Measurements from ENCODE around the gene HAO2. TPM values are rescaled to one million over a fixed set of nuclear protein-coding genes. Genes with fewer than 3 reads are reported as not detected.
"Not testable (repeated sequence)": the region's sequence is repeated elsewhere in the genome, so short reads cannot be mapped to it uniquely, and the experiment has no call there.

The HAO2 gene
- total RNA-seq, 2 donors from 2014 or later, result not detected

DNA sequence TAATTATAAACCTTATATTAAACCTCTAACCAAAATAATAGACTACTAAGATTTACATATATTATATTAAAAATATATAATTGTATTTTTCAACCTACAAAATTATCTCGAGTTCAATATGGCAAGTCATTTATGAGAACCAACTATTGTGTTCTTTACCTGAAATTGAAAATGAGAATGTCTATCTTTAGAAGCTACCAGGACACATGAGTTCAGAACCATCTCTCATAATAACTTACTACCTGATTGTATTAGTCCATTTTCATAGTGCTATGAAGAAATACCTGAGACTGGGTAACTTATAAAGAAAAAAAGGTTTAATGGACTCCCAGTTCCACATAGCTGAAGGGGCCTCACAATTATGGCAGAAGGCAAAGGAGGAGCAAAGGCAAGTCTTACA lies 6.8 kb downstream of the HAO2 start:
- Mint-ChIP-seq H3K27ac (no peak overlapping the region), H3K27me3 (ENCODE audit: low read depth) (no peaks in the 10 kb centered on the region), H3K4me1 (ENCODE audit: low read depth) (peaks cover 11% of the 10 kb centered on the region), H3K36me3 (ENCODE audit: insufficient read depth in 2 of 2) (no peaks in the 10 kb centered on the region), H3K9me3 (peaks cover 0 to 3% of the 10 kb centered on the region in 2 donors), H3K4me3 (no peak overlapping the region)
- ATAC-seq (replicated peaks in 1 of 2) (no peak), DNase-seq (no peak)

DNA sequence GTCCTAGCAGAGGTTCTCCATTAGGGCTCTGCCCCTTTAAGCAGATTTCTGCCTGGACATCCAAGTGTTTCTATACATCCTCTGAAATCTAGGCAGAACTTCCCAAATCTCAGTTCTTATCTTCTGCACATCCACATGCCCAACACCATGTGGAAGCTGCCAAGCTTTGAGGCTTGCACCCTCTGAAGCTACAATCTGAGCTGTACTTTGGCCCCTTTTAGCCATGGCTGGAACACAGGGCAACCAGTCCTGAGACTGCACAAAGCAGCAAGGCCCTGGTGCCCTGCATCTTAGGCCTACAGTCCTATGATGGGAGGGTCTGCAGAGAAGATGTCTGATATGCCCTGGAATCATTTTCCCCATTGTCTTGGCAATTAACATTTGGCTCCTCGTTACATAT lies 8.0 kb downstream of the HAO2 start:
- H3K4me1 Mint-ChIP-seq (ENCODE audit: low read depth), result peaks cover 11% of the 10 kb centered on the region
- no peak for ATAC-seq (replicated peaks in 1 of 2)
- H3K36me3 Mint-ChIP-seq (ENCODE audit: insufficient read depth in 2 of 2), result no peaks in the 10 kb centered on the region
- no peak overlapping the region for H3K27ac Mint-ChIP-seq
- no peak overlapping the region for H3K4me3 Mint-ChIP-seq
- peaks cover 0 to 3% of the 10 kb centered on the region in 2 donors for H3K9me3 Mint-ChIP-seq
- DNase-seq, result no peak
- no peaks in the 10 kb centered on the region for H3K27me3 Mint-ChIP-seq (ENCODE audit: low read depth)

DNA sequence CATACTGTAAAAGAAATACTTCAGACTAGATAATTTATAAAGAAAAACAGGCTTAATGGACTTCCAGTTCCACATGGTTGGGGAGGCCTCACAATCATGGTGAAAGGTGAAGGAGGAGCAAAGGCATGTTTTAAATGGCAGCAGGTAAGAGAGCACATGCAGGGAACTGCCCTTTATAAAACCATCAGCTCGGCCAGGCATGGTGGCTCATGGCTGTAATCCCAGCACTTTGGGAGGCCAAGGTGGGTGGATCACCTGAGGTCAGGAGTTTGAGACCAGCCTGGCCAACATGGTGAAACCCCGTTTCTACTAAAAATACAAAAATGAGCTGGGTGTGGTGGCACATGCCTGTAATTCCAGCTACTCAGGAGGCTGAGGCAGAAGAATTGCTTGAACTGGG lies 9.0 kb downstream of the HAO2 start:
- ATAC-seq (replicated peaks in 1 of 2); H3K27me3 Mint-ChIP-seq (ENCODE audit: low read depth); H3K9me3 Mint-ChIP-seq; H3K4me3 Mint-ChIP-seq; DNase-seq; H3K36me3 Mint-ChIP-seq (ENCODE audit: insufficient read depth in 2 of 2); H3K27ac Mint-ChIP-seq: not testable (repeated sequence)
- H3K4me1 Mint-ChIP-seq (ENCODE audit: low read depth), result peaks cover 11% of the 10 kb centered on the region

DNA sequence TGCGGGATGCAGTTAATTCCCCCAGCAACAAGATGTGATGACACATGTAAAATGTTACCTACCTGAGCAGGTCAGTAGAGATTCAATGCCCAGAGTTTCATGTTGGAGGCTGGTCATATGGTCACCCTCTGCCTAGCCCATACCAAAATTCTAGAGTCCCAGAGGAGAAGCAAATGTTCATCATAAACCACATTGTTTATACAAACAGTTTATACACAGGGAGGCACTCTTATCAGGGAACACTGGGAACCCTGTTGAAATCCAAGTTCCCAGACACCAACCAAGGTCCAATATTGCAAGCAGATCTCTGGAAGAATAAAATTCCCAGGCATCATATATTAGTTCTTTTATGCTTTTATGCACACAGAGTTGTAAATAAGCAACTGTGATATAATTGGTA lies 10.5 kb downstream of the HAO2 start:
- no peak for ATAC-seq (replicated peaks in 1 of 2)
- no peak overlapping the region for H3K4me3 Mint-ChIP-seq

DNA sequence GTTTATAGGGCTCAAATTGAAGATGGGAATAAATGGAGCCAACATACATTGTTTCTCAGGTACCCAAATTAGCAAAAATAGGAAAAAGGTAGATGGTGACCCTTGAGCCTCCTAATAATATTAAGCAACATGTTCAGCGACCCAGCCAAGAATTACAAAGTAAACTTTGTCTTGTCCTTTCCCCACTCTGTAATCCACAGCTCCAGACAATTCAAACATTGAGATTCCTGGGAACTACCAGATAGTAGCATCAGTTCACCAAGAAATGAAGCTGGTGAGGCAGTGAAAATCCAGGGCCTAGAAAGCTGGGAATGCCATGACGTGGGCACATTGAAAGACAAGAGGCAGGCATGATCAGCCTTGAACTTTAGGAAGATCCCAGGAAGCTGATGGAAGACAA lies 11.7 kb downstream of the HAO2 start:
- Mint-ChIP-seq H3K27ac (no peak overlapping the region), H3K4me1 (ENCODE audit: low read depth) (no peaks in the 10 kb centered on the region), H3K27me3 (ENCODE audit: low read depth) (no peaks in the 10 kb centered on the region), H3K9me3 (peaks cover 0 to 3% of the 10 kb centered on the region in 2 donors), H3K4me3 (no peak overlapping the region), H3K36me3 (ENCODE audit: insufficient read depth in 2 of 2) (no peaks in the 10 kb centered on the region)
- ATAC-seq (replicated peaks in 1 of 2) (no peak), DNase-seq (no peak)

More for the DNA sequence above, 10.5 kb downstream of the HAO2 start:
- no peaks in the 10 kb centered on the region for H3K27me3 Mint-ChIP-seq (ENCODE audit: low read depth)
- H3K36me3 Mint-ChIP-seq (ENCODE audit: insufficient read depth in 2 of 2), result no peaks in the 10 kb centered on the region
- H3K4me1 Mint-ChIP-seq (ENCODE audit: low read depth), result peaks cover 8% of the 10 kb centered on the region
- no peak overlapping the region for H3K27ac Mint-ChIP-seq
- DNase-seq, result no peak
- peaks cover 0 to 3% of the 10 kb centered on the region in 2 donors for H3K9me3 Mint-ChIP-seq

DNA sequence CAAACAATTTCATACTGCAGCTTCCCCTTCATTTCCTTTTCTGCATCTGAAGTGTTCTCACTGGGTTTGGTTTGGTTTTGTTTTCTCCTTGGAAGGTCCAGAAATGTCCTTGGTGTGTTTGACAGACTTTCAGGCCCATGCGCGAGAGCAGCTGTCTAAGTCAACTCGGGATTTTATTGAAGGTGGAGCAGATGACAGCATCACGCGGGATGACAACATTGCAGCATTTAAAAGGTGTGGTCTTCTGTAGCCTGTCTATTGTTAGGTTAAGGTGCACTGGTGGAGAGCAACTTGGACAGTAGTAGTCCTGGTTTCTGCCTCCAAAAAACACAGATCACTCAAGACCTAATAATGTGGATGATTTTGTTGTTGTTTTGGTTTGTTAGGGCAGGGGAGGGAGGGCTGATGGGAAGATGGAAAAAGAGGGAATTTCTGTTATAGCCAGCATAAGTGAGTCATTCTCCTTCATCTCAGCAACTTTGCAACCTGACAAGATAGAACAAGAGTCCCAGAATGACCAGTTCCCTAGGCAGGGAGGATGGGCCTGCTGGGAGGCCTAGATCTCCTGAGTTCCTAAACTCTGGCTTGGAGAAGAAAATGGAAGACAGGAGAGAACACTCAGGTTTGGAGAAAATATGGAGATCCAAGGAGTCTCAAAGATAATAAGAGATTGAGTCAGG lies 12.5 kb downstream of the HAO2 start:
- ATAC-seq (replicated peaks in 1 of 2) (no peak), DNase-seq (no peak)
- peaks cover 0 to 3% of the 10 kb centered on the region in 2 donors for H3K9me3 Mint-ChIP-seq
- H3K4me3 Mint-ChIP-seq, result no peak overlapping the region
- H3K27me3 Mint-ChIP-seq (ENCODE audit: low read depth), result no peaks in the 10 kb centered on the region
- no peak overlapping the region for H3K27ac Mint-ChIP-seq
- H3K4me1 Mint-ChIP-seq (ENCODE audit: low read depth), result no peaks in the 10 kb centered on the region
- no peaks in the 10 kb centered on the region for H3K36me3 Mint-ChIP-seq (ENCODE audit: insufficient read depth in 2 of 2)

DNA sequence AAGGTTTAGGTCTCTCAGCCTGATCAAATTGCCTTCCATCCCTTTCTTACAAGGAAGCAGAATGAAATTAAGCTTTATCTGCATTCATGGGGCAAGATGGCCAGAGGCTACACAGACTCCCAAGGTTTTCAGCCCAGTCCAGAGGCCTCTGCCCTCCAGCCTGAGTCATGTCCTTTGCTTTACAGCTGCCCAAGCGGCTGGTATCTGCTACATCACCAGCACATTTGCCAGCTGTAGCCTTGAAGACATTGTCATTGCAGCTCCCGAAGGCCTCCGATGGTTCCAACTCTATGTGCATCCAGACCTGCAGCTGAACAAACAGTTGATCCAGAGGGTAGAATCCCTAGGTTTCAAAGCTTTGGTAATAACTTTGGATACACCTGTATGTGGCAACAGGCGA lies 16.0 kb downstream of the HAO2 start:
- no peak for DNase-seq
- no peaks in the 10 kb centered on the region for H3K9me3 Mint-ChIP-seq
- no peak for ATAC-seq (replicated peaks in 1 of 2)
- peaks cover 5% of the 10 kb centered on the region for H3K27me3 Mint-ChIP-seq (ENCODE audit: low read depth)
- no peaks in the 10 kb centered on the region for H3K36me3 Mint-ChIP-seq (ENCODE audit: insufficient read depth in 2 of 2)
- no peaks in the 10 kb centered on the region for H3K4me1 Mint-ChIP-seq (ENCODE audit: low read depth)
- H3K27ac Mint-ChIP-seq, result no peak overlapping the region
- H3K4me3 Mint-ChIP-seq, result no peak overlapping the region

DNA sequence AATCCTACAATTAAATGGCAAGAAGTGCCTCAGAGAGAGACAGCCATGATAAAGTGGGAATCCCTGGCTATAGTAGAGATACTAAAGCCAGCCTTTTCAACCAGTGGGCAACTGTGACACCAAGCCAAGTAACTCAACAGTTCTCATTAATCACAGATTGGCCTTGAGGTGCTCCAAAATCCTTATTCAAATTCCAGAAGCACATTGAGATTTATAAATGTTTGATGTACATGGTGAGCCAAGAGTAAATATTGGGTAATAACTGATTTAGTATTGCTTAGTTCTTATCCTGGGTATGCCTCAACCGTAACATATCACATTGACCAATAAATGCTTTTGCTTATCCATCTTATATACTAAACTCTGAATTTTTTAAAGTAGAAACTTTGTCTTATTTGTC lies 17.1 kb downstream of the HAO2 start:
- ATAC-seq (replicated peaks in 1 of 2) (no peak), DNase-seq (no peak)
- Mint-ChIP-seq H3K4me1 (ENCODE audit: low read depth) (no peaks in the 10 kb centered on the region), H3K27me3 (ENCODE audit: low read depth) (peaks cover 12% of the 10 kb centered on the region), H3K36me3 (ENCODE audit: insufficient read depth in 2 of 2) (no peaks in the 10 kb centered on the region), H3K27ac (no peak overlapping the region), H3K9me3 (peaks cover 0 to 2% of the 10 kb centered on the region in 2 donors), H3K4me3 (no peak overlapping the region)

DNA sequence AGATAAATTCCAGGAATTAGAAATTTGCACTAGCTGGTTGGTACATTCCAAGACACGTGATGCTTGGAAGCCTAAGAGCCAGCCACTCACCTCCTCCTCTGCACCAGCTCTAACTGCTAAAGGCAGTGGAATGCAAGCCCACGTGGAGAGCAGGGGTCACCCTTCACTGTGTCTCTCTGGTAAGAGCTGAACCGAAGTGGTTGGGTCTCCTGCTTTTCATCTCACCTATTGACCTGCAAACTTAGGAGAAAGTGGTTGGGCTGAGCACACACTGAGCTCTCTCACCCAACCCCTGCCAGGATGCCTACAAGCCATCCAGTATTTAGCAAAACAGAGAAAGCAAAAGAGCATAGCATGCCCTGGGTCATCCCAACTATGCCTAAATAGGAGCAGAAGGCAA lies 19.3 kb downstream of the HAO2 start:
- Mint-ChIP-seq H3K4me3 (no peak overlapping the region), H3K36me3 (ENCODE audit: insufficient read depth in 2 of 2) (no peaks in the 10 kb centered on the region), H3K9me3 (peaks cover 0 to 2% of the 10 kb centered on the region in 2 donors), H3K4me1 (ENCODE audit: low read depth) (no peaks in the 10 kb centered on the region), H3K27me3 (ENCODE audit: low read depth) (peaks cover 18% of the 10 kb centered on the region), H3K27ac (no peak overlapping the region)
- ATAC-seq (replicated peaks in 1 of 2) (no peak), DNase-seq (no peak)

DNA sequence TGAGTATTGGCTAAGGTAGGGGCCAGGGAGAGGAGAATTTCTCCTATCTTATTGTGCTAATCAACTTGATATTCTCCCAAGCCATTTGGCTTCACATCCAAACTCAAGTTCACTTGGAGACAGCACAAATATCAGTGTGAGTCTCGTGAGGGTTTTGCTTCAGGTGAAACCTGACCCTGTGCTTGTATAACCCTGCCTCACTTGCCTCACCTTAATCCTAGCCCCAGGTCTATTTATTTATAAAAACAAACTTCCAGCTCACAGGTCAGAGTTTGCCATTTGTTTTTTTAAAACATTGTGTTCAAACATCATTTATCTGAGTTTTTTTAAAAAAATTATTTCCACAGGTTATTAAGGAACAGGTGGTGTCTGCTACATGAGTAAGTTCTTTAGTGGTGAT lies 19.9 kb downstream of the HAO2 start:
- Mint-ChIP-seq H3K4me3 (no peak overlapping the region), H3K27me3 (ENCODE audit: low read depth) (peaks cover 18% of the 10 kb centered on the region)
- no peak for ATAC-seq (replicated peaks in 1 of 2)

DNA sequence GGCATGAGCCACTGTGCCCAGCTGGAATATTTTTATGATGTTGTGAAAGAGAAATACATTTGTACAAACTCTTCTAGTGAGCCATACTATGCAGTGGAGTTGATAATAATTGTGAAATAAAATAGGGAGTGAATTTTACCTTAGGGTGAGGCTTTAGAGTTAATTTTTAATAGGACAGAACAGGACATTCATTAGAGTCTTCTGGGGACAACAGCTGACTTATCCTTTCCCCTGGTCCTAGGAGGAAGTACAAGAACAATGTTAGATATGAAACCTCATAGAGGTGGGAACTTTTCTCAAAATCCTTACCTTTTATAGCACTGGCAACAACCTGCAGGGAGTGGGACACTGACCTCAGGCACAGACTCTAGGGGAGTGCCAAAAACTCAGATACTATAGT lies 21.9 kb downstream of the HAO2 start:
- Mint-ChIP-seq H3K9me3 (peaks cover 0 to 2% of the 10 kb centered on the region in 2 donors), H3K4me3 (no peak overlapping the region), H3K36me3 (ENCODE audit: insufficient read depth in 2 of 2) (no peaks in the 10 kb centered on the region)

More for the DNA sequence above, 19.9 kb downstream of the HAO2 start:
- Mint-ChIP-seq H3K36me3 (ENCODE audit: insufficient read depth in 2 of 2) (no peaks in the 10 kb centered on the region), H3K4me1 (ENCODE audit: low read depth) (no peaks in the 10 kb centered on the region), H3K9me3 (peaks cover 0 to 2% of the 10 kb centered on the region in 2 donors), H3K27ac (no peak overlapping the region)
- no peak for DNase-seq

DNA sequence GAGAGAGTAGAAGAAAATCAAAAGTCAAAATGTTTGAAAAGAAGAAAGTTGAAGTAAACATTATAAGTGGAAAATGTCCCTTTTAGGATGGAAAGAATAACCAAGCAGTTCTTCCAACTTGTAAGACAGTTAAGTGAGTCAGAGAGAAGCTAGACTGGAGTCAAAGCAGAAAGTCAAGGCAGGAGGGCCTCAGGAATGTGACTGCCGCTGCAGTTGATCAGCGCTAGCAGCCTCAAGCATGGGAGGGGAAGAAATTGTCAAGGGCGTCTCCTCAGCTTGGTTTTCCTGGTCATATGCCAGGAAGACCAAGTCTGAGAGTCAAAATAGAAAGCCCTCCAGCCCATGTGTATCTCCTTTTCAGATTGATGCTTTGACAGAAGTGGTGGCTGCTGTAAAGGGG lies 23.2 kb downstream of the HAO2 start:
- no peak overlapping the region for H3K4me3 Mint-ChIP-seq
- no peaks in the 10 kb centered on the region for H3K4me1 Mint-ChIP-seq (ENCODE audit: low read depth)
- DNase-seq (no peak), ATAC-seq (replicated peaks in 1 of 2) (no peak)
- no peak overlapping the region for H3K27ac Mint-ChIP-seq
- H3K36me3 Mint-ChIP-seq (ENCODE audit: insufficient read depth in 2 of 2), result no peaks in the 10 kb centered on the region
- peaks cover 25% of the 10 kb centered on the region for H3K27me3 Mint-ChIP-seq (ENCODE audit: low read depth)
- H3K9me3 Mint-ChIP-seq, result peaks cover 0 to 2% of the 10 kb centered on the region in 2 donors

More for the DNA sequence above, 21.9 kb downstream of the HAO2 start:
- DNase-seq (no peak), ATAC-seq (replicated peaks in 1 of 2) (no peak)
- H3K4me1 Mint-ChIP-seq (ENCODE audit: low read depth), result no peaks in the 10 kb centered on the region
- H3K27ac Mint-ChIP-seq, result no peak overlapping the region
- peaks cover 21% of the 10 kb centered on the region for H3K27me3 Mint-ChIP-seq (ENCODE audit: low read depth)

DNA sequence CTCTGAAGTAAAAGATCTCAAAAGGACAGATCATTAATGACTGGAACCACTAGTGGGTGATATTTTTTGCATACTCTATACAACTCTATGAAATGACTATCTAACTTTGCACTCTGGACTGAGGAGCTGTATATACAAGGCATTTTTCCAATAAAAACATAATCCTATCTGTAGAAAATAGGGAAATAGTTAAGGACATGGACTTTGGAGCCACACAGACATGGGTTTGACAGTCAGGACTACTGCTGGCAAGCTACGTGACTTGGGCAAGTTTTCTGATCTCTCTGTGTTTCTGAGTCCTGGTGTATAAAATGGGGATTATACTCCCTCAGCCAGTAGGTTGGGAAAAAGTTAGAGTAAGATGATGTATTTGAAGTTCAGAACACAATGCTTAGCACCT lies 25.5 kb downstream of the HAO2 start:
- DNase-seq (no peak), ATAC-seq (replicated peaks in 1 of 2) (no peak)
- Mint-ChIP-seq H3K36me3 (ENCODE audit: insufficient read depth in 2 of 2) (no peaks in the 10 kb centered on the region), H3K27me3 (ENCODE audit: low read depth) (peaks cover 20% of the 10 kb centered on the region), H3K9me3 (peaks cover 0 to 2% of the 10 kb centered on the region in 2 donors), H3K4me1 (ENCODE audit: low read depth) (no peaks in the 10 kb centered on the region), H3K4me3 (no peak overlapping the region), H3K27ac (no peak overlapping the region)

DNA sequence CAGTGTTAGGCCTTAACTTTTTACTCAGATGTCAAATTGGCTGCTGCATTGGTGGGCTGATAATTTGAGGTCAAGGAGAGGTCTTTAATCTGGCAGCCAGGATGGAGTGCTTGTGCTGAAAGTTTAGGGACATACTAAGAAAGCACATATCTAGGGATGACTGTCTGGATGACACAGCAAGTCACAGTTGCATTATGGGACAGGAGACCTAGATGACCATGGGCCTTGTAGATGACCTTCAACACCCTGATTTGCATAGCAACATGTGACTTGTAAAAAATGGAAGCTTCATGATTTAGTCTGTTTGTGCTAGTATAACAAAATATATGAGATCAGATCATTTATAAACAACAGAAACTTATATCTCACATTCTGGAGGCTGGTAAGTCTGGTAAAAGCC lies 28.4 kb downstream of the HAO2 start:
- no peaks in the 10 kb centered on the region for H3K9me3 Mint-ChIP-seq
- no peak overlapping the region for H3K4me3 Mint-ChIP-seq
- no peaks in the 10 kb centered on the region for H3K4me1 Mint-ChIP-seq (ENCODE audit: low read depth)
- H3K36me3 Mint-ChIP-seq (ENCODE audit: insufficient read depth in 2 of 2), result no peaks in the 10 kb centered on the region
- DNase-seq (no peak), ATAC-seq (replicated peaks in 1 of 2) (no peak)
- no peak overlapping the region for H3K27ac Mint-ChIP-seq
- H3K27me3 Mint-ChIP-seq (ENCODE audit: low read depth), result peaks cover 7% of the 10 kb centered on the region

All from activated T-cell treated with anti-CD3 and anti-CD28 coated beads, Interleukin-2, amount 50 U/mL, for 72 hours (primary cell).